ENCODE measurements around the gene ERP27.

GRCh38 chr12:14974633-14975032, 36.3 kb upstream of the ERP27 start:
- TF ChIP-seq CTCF (IDR thresholded peaks at IDR 0.05; ENCODE audit: control extremely low read depth in 1 of 3, insufficient read depth in 1 of 3, low read depth in 1 of 3, low read length in 3 of 3) (no peak), JUN (IDR thresholded peaks at IDR 0.05; ENCODE audit: low read depth, low read length) (no peak), ZNF274 (IDR thresholded peaks at IDR 0.05; ENCODE audit: borderline replicate concordance, extremely low read depth, low read length) (no peak), JUND (IDR thresholded peaks at IDR 0.05; ENCODE audit: low read length) (no peak), SIN3A (conservative IDR thresholded peaks at IDR 0.05 in 1 of 2, IDR thresholded peaks at IDR 0.05 in 1 of 2; ENCODE audit: low read depth in 1 of 2, low read length in 2 of 2) (no peak), MAX (IDR thresholded peaks at IDR 0.05) (no peak), MAFK (IDR thresholded peaks at IDR 0.05; ENCODE audit: low read depth, low read length) (no peak), NRF1 (IDR thresholded peaks at IDR 0.05; ENCODE audit: low read depth, low read length) (no peak), POLR2A (IDR thresholded peaks at IDR 0.05; ENCODE audit: control extremely low read depth in 1 of 2, low read depth in 2 of 2, low read length in 2 of 2) (no peak), SUZ12 (IDR thresholded peaks at IDR 0.05; ENCODE audit: low read length) (no peak), RBBP5 (IDR thresholded peaks at IDR 0.05; ENCODE audit: borderline replicate concordance, low read depth, low read length) (no peak), ATF3 (IDR thresholded peaks at IDR 0.05; ENCODE audit: insufficient read depth, low read depth, low read length) (no peak), GABPA (IDR thresholded peaks at IDR 0.05; ENCODE audit: borderline replicate concordance, insufficient read depth, low read length) (no peak), YY1 (IDR thresholded peaks at IDR 0.05; ENCODE audit: low read depth, low read length) (no peak)

Measured in H1 (cell line).